ENCODE measurements around the gene GALR1.
"Not testable (repeated sequence)": the region's sequence is repeated elsewhere in the genome, so short reads cannot be mapped to it uniquely, and the experiment has no call there.

Gene GALR1

DNA sequence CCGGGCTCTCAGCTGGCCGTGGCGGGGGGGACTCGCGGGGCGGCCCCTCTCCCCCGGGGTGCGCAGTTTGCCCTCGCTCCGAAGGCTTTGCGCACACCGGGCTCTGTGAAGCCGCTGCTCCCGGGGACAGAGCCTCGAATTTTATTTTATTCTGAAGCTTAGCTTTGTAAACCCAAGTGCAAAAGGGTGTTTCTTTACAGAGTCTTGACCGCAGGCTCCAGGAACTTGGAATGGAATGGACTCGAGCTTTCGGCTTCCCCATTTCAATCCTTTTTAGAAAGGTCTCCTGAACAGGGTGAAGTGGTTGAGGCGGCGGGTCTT, 2.0 kb downstream of the GALR1 start:
- DNase-seq: no peak

DNA sequence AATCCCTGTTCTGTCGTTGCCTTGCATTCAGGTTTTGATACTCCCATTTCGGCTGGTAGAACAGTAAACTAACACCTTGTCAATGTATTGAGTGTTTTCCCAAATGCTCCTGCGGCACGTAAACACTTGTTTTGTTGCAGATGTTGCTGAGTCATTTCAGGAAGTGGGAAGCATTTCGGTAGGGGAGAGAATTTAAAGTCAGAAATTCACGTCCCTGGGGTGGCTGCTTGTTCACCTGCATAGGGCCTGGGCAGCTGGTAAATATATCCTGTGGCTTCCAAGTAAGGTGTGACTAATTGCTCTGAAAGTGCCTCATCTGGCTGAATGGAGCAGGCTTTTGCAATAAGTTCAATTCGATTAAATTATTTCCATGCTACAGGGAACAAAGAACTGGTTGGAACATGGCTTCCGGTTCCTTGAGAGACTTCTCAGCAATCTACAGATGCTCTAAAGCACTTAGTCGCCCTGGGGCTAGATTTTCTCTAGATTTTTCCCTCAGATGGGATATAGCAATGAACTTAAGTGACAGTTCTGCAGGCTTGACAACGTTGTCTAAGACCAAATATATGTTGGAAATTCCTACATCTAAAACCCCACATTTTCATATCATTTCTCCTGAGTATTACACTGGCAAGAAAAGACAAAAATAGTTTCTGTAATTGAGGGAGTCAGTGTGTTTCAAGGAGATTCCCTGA, 5.2 kb downstream of the GALR1 start:
- no peak for DNase-seq

DNA sequence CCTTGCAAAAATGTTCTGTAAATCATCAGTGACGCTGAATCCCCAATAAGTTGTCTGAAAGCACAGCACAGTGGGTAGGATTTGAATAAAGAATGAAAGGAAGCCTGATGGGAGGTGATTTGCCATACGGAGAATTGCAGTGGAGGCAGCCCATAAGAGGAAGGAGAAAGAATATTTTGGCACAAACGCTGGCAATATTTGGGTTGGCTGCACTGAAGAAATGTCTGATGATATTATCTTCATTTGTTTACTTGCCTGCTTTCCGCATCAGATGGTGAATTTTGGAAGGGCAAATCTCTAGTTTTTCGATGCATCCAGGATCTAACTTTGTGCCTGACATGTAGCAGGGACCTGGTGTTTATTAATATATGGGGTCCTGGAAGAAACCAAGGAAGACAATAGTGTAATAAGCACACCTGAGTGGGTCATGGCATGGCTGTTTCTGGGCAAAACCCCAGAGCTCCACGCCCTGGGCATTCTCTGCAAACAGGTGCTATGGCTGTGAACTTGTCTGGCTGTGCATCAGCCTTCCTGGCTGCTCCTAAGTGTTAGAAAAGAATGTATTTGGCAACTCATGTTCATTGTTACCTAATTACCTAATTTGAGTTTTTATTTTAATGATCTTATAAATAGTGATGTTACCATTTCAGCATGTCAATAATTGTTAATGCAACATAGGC, 5.9 kb downstream of the GALR1 start:
- no peak for DNase-seq

DNA sequence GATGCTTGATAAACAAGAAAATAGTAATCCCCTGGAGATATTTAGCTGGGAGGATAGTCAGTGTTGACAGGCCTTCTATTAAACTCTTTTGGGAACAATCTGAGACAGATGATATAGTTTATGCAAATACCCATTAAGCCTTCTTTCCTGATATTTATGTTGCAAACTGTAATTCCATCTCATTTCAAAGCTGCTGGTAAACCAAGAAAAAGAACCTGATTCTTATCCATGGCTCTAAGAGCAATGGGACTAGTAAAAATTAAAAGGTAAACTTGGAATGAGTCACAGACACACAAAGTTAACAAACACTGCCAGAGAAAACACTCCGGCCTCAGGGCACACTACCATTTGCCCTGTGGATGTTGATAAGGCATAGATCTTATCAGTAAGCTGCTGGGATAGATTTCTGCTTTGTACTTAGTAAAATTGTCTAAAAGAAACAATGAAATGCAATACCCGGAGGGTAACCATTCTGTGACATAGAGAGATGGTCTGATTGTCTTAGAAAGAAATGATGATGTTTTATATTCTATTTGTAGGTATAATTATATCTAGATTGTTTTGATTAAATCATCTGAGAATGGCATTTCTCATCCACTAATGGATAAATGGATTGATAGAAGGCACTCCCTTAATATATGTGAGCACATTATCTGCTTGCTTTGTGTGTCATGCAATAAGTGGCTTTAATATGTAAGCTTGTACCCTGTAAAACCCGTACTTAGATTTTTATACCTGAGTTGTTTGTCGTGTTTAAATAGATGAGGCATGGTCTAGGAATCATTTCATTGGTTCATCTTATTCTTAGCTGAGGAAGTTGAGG, 13.2 kb downstream of the GALR1 start:
- no peak for DNase-seq

DNA sequence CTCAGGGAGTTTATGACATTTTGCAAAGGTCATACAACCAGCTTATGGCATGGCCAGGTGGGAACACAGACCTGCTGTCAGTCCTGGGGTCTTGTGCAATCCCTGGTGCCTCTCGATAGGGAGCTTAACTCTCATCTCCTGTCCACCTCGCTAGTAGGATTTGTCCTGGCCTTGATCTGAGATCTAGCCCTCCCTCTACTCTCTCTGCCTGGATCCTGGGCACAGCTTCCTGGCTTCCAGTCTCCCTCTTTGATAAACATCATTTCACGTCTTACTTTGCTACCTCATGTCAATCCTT, 13.8 kb downstream of the GALR1 start:
- DNase-seq: no peak

DNA sequence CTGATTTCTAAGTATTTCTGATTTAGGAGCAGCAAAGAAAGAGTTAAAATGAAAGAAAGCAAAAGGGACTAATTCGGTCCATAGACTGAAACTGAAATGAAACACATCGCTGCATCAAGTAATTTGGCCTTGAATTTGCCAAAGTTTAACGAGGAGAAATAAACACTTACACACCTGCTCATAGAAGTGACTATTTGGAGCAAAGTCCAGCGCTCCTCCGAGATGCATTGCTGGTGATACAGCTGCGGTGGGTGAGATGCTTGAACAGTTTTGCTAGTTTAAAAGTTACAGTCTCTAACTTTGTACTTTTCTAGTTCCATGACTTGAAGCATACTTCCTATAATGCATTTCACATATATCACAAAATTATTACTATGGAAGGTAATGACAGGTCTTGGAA, 18.3 kb downstream of the GALR1 start:
- no peak for DNase-seq

DNA sequence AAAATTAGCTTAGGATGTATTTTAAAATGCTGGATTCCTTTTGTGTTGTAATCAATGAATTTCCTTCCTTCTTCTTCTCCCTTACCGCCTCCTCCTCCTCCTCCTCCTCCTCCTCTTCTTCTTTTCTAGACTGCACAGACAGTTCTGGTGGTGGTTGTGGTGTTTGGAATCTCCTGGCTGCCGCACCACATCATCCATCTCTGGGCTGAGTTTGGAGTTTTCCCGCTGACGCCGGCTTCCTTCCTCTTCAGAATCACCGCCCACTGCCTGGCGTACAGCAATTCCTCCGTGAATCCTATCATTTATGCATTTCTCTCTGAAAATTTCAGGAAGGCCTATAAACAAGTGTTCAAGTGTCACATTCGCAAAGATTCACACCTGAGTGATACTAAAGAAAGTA, 18.8 kb downstream of the GALR1 start:
- DNase-seq: no peak

DNA sequence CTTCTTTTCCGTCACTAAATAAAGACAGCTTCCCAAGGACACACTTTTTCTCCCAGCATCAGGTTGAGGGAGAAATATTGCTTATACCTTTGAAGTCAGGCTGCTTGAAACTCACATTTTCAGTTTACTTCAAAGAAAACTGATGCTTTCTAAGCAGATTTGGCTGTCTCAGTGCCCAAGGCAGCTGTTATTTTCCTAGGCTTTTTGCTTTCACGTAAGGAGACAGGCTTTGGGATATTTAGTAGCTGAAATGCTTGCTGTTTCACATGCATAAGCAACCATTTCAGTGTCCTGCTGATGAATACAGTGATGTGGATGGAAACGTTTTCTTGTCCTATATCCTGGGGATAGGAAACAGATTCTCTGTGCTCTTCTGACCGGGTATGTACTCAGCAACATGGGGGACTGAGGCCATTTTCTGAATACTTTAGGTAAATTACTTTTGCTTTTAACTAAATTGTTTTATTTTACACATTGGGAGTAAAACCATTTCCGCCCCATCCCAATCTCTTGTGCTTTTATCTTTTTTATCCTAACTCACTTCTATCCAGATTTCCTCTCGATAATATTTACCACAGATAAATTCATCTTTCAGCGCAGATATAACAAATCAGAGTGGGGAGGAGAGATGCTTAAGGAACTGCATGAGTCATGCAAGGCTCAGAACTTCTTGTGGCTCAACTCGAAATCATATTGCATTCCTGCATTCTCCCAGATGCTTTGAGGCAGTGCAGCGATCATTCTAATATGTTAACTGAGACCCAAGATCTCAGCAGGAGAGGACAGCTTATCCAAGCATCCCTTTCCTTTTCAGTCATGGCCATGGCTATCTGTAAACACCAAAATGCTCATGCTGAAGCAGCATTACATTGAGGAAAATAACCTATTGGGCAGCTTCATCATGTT, 22.2 kb downstream of the GALR1 start:
- DNase-seq: no peak

DNA sequence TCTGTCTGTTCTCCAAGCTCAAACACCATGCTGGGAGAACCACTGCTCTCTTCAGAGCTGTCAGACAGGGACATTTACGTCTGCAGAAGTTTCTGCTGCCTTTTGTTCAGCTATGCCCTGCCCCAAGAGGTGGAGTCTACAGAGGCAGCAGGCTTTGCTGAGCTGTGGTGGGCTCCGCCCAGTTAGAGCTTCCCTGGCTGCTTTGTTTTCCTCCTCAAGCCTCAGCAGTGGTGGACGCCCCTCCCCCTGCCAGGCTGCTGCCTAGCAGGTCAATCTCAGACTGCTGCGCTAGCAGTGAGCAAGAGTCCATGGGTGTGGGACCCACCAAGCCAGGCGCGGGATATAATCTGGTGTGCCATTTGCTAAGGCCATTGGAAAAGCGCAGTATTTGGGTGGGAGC, 41.2 kb downstream of the GALR1 start:
- DNase-seq: not testable (repeated sequence)

DNA sequence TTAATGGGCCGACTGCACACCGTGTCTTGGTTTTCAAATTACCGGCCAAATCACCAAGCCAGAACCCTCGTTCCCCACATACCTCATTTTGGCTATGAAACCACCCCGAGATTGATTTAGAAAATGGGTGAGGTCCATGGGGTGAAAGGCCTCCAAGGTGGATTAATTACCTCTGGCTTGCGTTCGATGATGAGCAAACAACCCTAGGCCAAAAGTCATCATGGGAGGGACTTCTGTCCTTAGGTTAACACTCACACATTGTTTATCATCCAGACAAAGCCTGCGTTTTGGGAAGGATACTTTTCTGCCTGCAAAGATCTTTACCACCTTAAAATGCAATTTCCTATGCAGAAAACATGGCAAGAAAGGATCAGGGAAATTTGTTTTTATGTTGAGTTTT, 48.5 kb downstream of the GALR1 start:
- DNase-seq: no peak

DNA sequence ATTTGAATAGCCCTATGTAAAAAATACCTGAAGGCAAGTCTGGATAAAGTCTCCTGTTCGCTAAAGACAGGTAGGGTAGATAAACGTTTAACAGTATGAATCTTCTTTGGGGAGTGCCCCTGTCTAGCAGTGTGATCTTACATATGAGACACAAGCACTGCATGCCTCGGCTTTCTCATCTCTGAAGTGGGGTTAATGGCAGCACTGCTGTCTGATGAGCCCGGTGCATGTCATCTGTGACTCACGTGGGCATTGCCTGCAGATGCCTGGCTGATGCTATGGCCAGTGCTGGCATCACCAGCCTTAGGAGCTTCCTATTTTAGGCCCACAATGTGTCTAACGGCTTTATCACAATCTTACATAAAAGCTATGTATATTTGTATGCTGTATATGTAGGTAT, 50.1 kb downstream of the GALR1 start:
- no peak for DNase-seq

DNA sequence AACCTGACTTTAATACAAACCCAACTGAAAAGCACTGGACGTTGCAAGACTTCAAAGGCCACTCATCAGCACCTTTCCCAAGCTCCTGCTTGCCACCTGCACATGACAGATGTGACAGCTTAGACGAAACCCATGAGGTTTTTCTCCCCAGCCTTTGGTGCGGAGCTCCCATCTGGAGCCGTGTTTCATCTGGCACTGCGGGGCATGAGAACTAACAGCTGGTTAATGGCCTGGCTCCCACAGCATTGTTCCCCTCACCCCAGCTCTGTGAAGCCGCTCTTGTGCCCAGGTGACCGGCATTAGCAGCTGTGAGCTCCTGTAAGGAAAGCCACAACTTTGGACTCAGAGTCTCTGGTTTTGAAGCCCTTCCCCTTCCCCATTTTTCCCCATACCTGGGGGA, 50.9 kb downstream of the GALR1 start:
- DNase-seq: no peak

DNA sequence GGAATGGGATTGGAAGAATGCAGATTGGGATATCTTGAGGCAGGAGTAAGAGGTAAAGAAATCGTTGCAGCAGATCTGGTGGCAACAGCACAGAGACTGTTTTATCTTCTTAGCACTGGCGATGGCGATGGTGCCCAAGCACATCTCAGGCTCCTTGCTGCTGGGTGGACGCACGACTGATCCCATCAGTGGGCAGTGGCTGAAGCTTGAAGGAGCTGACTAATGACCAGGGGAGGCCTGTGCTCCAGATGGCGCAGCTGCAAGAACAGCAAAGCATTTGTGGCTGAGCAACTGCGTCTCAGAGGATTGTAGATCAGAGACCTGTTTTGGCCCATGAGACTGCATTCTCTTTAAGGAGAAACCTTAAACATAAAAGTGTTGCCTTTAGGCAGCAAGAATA, 54.6 kb downstream of the GALR1 start:
- DNase-seq: no peak

DNA sequence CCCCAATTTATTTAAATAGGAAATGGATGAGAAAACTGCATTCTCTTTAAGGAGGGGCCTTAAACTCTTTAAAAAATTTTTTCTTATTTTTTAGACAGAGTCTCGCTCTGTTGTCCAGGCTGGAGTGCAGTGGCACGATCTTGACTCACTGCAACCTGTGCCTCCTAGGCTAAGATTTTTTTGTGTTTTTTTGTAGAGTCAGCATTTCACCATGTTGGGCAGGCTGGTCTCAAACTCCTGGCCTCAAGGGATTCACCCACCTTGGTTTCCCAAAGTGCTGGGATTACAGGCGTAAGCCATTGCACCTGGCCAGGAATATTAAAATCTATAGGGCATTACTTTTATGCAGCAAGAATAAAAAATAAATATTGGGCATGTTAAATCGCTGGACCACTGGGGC, 56.0 kb downstream of the GALR1 start:
- no peak for DNase-seq

DNA sequence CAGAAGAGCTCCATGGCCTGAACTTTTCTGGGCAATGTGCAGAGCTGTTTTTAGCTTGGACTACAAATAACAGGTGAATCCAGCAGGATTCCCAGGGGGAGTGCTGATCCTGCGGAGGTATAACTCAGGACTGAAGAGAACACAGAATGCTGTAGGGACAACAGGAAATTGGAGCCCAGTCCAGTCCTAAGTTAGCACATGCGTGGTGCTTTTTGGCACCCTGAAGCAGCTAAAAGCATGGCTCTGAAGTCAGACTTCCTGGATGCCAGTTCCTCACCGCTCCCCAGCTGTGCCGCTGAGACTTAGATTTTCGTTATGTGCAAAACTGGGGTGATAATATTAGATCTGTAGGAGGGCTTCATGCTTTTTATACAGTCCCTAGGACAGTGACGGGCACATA, 58.6 kb downstream of the GALR1 start:
- no peak for DNase-seq

DNA sequence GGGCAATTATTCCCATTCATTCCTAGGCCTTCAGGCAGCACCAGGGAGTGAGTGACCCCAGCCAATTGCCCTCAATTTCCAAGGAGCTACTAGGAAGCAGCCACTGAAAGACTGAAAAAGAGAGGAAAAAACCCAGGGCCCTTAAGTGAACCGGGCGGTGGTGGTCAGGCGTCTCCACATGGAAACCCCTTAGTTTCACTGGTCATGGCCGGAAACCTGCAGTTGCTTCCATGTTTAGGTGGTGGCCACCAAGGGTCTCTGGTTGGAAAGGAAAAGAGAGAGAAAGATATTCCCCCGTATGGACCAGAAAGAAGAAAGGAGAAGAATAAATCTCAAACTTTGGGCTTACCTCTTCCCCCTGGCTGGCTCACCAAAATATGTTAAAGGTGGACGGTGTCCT, 64.9 kb downstream of the GALR1 start:
- no peak for DNase-seq

DNA sequence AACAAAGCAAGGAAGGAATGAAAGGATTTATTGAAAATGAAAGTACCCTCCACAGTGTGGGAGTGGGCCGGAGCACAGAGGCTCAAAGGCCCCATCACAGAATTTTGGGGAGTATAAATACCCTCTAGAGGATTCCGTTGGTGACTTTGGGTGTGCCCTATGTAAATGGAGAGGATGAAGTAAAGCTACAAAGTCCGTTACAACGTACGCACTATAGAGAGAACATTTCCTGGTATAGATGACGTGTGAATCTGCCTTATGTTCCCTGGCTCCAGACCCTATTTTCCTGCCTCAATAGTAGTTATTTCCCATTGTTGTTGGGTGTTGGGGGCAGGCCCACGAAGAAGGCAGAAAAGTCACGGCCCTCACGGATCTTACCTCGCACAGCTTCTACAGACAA, 65.3 kb downstream of the GALR1 start:
- DNase-seq: no peak

DNA sequence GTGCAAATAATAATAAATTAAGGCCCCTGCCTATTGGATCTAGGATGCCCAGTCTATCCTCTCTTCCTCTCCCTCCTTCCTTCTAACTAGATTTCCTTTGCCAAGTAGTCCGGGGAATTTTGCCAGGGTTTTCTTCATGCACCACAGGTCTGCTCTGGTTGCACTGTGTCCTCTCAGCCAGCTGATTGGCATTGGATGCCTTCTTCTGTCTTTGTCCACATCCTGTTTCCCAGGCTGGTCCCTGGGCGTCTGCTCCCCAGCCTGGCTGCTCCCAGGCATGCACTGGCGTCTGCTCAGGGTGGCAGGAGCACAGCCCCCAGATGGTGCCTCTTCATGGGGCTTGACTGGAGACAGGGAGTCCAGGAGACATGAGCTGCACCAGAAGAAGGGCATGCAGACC, 66.4 kb downstream of the GALR1 start:
- DNase-seq: no peak

DNA sequence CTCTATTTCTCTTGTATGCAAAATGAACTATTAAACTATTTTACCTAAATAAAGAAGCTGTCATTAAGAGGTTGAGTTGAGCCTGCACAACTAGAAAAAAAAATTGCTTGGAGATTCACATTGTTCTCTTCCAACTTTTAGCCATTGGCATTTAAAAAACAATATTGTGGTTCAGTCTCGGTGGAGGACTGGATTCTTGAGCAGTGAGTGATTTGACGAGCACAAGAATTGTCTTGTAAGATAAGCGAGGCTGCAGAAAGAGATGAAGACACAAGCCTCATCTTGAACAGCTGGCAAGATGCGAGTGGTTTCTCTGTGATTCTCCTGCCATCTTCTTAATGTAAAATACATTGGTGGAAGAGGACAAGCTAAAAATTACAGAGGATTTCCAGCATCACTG, 67.0 kb downstream of the GALR1 start:
- no peak for DNase-seq

DNA sequence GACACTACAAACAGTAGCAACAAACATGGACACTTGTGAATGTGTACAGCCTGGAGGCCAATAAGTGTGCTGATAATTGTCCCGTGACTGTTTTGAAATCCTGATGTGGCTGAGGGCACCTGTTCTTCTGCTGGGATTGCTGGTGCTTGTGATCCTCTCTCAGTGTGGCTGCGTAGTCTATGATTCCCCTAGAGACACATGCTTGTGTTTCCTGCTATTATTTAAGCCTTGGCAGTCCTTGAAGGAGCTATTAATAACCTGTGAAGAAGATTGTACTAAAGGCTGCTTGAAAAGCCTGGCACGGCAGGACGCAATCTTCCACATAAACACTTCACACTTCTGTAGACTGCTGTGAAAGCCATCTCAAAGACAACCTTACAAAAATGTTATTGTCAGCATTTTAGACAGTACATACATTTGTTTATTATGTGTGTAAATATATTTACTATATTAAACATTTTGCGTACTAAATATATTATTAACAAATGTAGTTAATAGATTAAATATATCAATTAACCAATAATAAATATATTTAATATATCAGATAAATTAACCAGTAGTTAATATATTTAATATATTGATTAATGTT, 71.4 kb downstream of the GALR1 start:
- DNase-seq: no peak

DNA sequence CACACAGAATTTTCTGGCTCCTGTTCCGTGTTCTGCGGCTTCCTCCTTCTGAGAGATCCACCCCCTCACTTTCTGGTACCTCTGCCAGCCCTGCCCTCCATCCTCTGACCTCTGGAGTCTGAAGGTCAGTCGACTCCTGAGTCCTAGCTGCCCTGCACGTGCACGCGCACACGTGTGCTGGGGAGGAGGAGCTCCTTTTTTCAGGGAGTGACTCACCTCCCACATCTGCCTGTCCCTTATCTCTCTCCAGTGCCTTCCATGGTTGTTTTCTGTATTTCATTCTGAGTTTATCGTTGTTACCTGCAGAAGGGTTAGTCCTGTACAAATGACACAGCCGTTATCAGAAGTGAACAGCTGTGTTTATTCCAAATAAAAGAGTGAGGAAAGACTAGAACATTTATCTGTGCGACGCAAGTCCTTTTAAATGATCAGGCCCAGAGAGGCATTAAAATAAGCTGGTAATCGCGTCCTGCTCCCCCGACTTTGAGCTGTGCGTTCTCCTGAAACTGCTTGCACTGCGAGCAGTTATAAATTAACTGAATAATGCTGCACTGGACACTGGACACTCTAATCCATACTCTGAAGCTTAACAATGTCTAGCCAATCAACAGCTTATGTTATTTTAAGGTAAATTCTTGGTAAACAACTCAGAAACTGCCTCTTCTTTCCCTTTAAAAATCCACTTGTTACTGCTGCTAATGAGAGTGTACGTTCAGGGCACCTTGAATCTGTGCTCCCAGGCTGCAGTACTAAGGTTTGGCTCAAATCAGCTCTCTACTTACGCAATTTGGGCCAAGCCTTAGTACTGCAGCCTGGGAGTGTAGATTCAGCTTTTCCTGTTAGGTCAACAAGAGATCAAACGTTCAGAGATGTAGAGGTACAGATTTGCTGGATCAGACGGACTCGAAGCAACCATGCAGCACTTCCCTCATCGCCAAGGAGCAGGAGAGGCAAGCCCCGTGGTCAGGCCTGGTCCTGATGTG, 72.5 kb downstream of the GALR1 start:
- DNase-seq: no peak

All from activated CD4-positive, alpha-beta T cell treated with anti-CD3 and anti-CD28 coated beads, Interleukin-2, Interleukin-6, amounts not matched to agents 100 ng/mL and 50 ng/mL, durations not matched to agents 16 hours and 8 hours (primary cell).